Calu3 (cell line): ENCODE results near the gene FYN. TPM values are rescaled to one million over a fixed set of nuclear protein-coding genes. Genes with fewer than 3 reads are reported as not detected.

ENCODE experiments used
- BruUV-seq: library from RNA; stranded (reverse); fragments of 400-500 nt; replicated peaks from 2 replicates; lab custom pipeline; 2021; lab: Mats Ljungman, UMichigan
- CTCF ChIA-PET: fragments of 300-600 bp; sonication (Branson Sonifier 250); formaldehyde crosslinking; loops from one replicate; lab custom pipeline; 2022; ENCODE audit warnings: antibody characterized with exemption; lab: Charles Lee
- DNase-seq: peaks from one replicate; pipeline ENCODE4 v3.0.0; 2022
- H3K27ac Mint-ChIP-seq: one replicate; pipeline ENCODE4 v1.8.0; 2022; ENCODE audit warnings: mixed read lengths; ENCODE audit not compliant: unreplicated experiment
- H3K27me3 Mint-ChIP-seq: one replicate; pipeline ENCODE4 v1.8.0; 2022; ENCODE audit warnings: mixed read lengths; ENCODE audit not compliant: unreplicated experiment
- H3K36me3 Mint-ChIP-seq: one replicate; pipeline ENCODE4 v1.8.0; 2022; ENCODE audit warnings: mild to moderate bottlenecking, moderate library complexity, mixed read lengths; ENCODE audit not compliant: insufficient read depth, unreplicated experiment
- H3K4me1 Mint-ChIP-seq: one replicate; pipeline ENCODE4 v1.8.0; 2022; ENCODE audit warnings: mild to moderate bottlenecking, low read depth, mixed read lengths; ENCODE audit not compliant: unreplicated experiment
- H3K4me3 Mint-ChIP-seq: one replicate; pipeline ENCODE4 v1.8.0; 2022; ENCODE audit warnings: mild to moderate bottlenecking, low read depth, moderate library complexity, mixed read lengths; ENCODE audit not compliant: unreplicated experiment
- H3K9me3 Mint-ChIP-seq: one replicate; pipeline ENCODE4 v1.8.0; 2022; ENCODE audit warnings: low read depth, mixed read lengths; ENCODE audit not compliant: unreplicated experiment
- CTCF ChIP-seq: fragments of 200-600 bp; IDR thresholded peaks from one replicate; pipeline ENCODE4 v1.8.0; 2022; ENCODE audit warnings: antibody characterized with exemption; ENCODE audit not compliant: unreplicated experiment
- intact Hi-C: fragments of 100-400 bp; cut with micrococcal nuclease; formaldehyde crosslinking; loops from one replicate; pipeline ENCODE4 v1.10.0; 2022; ENCODE audit not compliant: unreplicated experiment
- total RNA-seq: library from RNA; stranded (reverse); gene quantifications from 2 replicates; pipeline ENCODE4 v1.2.3, GENCODE V29; 2022

FYN gene
- total RNA-seq, 1 experiment from 2014 or later: 61.0 TPM

DNA sequence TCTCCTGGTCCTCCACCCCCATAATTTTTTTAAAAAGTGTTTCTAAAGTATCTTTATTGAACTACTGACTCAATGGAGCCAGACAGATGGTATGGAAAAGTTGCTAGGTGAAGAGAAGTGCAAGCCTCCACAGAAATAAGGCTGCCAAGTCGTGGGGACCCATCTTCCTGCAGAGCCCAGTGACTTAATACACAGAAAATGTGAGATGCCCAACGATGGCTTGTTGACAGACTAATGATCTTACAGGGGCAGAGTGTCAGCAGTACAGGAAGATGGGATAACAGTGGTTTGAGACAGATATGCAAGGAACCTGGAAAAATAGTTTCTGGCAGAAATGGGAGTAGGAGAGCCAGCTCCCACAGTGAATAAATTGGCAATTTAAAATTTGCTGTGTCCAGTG lies 43.3 kb downstream of the FYN start:
- Mint-ChIP-seq H3K9me3 (no peaks in the 10 kb centered on the region), H3K36me3 (no peaks in the 10 kb centered on the region), H3K27ac (no peak overlapping the region), H3K4me3 (no peak overlapping the region), H3K4me1 (peaks cover 25% of the 10 kb centered on the region), H3K27me3 (no peaks in the 10 kb centered on the region)
- CTCF ChIA-PET: no interaction called here
- intact Hi-C loops: no loop called here
- no peak for DNase-seq
- no peak for TF ChIP-seq CTCF
- no TSS peak for BruUV-seq

DNA sequence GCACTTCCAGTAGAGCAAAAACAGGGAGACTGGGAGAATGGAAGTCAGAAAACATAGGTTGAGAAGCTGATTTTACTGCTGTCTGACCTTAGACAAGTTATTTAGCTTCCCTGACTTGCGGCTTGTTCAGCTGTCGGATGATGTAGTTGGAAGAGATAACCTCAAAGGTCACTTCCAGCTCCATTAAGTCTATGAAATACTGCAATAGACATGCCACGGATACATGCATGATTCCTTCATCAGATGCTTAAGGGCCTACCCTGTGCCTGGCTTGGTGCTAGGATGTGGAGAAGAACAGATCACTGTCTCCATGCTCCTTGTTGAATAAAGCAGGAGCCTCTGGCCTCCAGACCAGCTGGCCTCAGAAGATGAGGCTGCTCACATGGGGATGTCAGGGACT lies 43.7 kb downstream of the FYN start:
- BruUV-seq: no TSS peak
- peaks cover 25% of the 10 kb centered on the region for H3K4me1 Mint-ChIP-seq
- no peak for DNase-seq
- no peaks in the 10 kb centered on the region for H3K27me3 Mint-ChIP-seq
- no peak overlapping the region for H3K4me3 Mint-ChIP-seq
- intact Hi-C loops: no loop called here
- no peaks in the 10 kb centered on the region for H3K9me3 Mint-ChIP-seq
- no peak for TF ChIP-seq CTCF
- H3K27ac Mint-ChIP-seq: no peak overlapping the region
- CTCF ChIA-PET: no interaction called here
- H3K36me3 Mint-ChIP-seq: peaks cover 3% of the 10 kb centered on the region

DNA sequence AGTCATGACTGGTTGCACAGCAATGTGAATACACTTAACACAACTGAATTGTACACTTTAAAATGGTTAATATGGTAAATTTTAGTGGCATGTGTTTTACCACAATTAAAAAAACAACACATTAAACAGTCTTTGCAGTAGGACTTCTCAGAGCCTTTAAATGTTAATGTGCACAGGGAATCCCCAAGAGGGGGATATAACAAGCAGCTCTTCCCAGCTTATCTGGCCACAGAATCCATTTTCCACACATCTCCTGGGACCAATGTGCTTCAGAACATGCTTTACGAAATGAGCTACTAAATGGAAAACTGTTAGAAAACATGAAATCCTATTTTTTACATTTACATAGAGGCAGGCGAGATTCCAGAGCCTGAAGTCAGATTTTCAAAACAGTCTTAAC lies 44.4 kb downstream of the FYN start:
- H3K9me3 Mint-ChIP-seq: no peaks in the 10 kb centered on the region
- no peaks in the 10 kb centered on the region for H3K27me3 Mint-ChIP-seq
- TF ChIP-seq CTCF: no peak
- CTCF ChIA-PET: no interaction called here
- no peak overlapping the region for H3K4me3 Mint-ChIP-seq
- no peak for DNase-seq
- intact Hi-C loops: no loop called here
- no peak overlapping the region for H3K27ac Mint-ChIP-seq
- BruUV-seq: no TSS peak
- peaks cover 30% of the 10 kb centered on the region for H3K4me1 Mint-ChIP-seq
- H3K36me3 Mint-ChIP-seq: peaks cover 5% of the 10 kb centered on the region

DNA sequence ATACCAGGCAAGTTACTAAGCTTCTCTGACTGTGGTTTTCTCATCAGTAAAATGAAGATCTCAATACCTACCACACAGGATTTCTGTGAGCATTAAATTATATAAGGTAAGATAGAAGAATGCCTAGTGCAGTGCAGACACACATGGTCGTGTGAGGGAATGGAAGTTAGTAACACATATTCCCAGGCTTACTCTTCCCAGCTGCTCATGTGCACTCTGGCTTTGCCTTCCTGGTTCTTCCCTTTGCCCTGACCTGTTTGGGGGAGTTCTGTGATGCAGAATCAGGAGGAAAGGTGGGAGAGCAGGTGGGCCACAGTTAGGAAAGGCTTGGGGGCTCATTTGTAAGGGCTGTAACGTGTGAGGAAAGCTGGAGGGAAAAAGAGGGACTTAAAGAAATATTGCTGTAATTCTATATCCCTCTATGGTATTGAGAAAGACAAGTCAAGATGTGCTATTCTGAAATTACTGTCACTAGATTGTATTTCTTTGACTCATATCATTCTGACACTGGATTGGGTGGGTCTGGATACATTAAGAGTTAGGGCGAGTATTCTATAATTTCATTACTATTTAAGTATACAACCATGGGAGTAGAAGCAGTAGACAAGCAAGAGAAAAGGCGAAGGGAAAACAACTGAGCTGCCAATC lies 47.7 kb downstream of the FYN start:
- CTCF ChIA-PET: no interaction called here
- no peak overlapping the region for H3K27ac Mint-ChIP-seq

More for the DNA sequence above, 47.7 kb downstream of the FYN start:
- H3K27me3 Mint-ChIP-seq: no peaks in the 10 kb centered on the region
- H3K4me3 Mint-ChIP-seq: no peak overlapping the region
- TF ChIP-seq CTCF: no peak
- BruUV-seq: no TSS peak
- H3K36me3 Mint-ChIP-seq: peaks cover 5% of the 10 kb centered on the region
- intact Hi-C loops: no loop called here
- no peak for DNase-seq
- no peaks in the 10 kb centered on the region for H3K9me3 Mint-ChIP-seq
- H3K4me1 Mint-ChIP-seq: peaks cover 43% of the 10 kb centered on the region
